Right lobe of liver (tissue), 6 donors: ENCODE measurements around the gene MPHOSPH9. TPM values are rescaled to one million over a fixed set of nuclear protein-coding genes. Genes with fewer than 3 reads are reported as not detected.

ENCODE experiments used
- ATAC-seq, 4 donors: fragments of 200-7000 bp; cut with Tn5 transposase; one replicate each; pipeline ENCODE4 v1.9.1; 2020; ENCODE audit warnings: mild to moderate bottlenecking in 4 of 4, moderate library complexity in 4 of 4
- DNase-seq, 3 donors: peaks; one replicate each; pipeline ENCODE4 v3.0.0-alpha.2; 2020
- H3K27ac ChIP-seq, 3 donors: fragments of 200-600 bp; one replicate each; pipeline ENCODE4 v1.8.0; 2022
- H3K27me3 ChIP-seq, 2 donors: fragments of 200-600 bp; one replicate each; pipeline ENCODE4 v1.8.0; 2022
- H3K36me3 ChIP-seq, 4 donors: fragments of 200-600 bp; sonication (generic) in 1 of 4; one replicate each; pipeline versions ENCODE4 v1.5.1 to v1.8.0; 2017 to 2022; ENCODE audit warnings: control low read depth in 1 of 4
- H3K4me1 ChIP-seq, 4 donors: fragments of 200-600 bp; sonication (generic) in 1 of 4; one replicate each; pipeline versions ENCODE4 v1.5.1 to v1.8.0; 2017 to 2022; ENCODE audit warnings: control low read depth in 1 of 4
- H3K4me3 ChIP-seq, 3 donors: fragments of 200-600 bp; one replicate each; pipeline ENCODE4 v1.8.0; 2022
- H3K9me3 ChIP-seq, 4 donors: fragments of 200-600 bp; sonication (generic) in 1 of 4; one replicate each; pipeline versions ENCODE4 v1.5.1 to v1.8.0; 2017 to 2022; ENCODE audit warnings: control low read depth in 1 of 4
- CTCF ChIP-seq, 4 donors: fragments of 200-600 bp in 3 of 4; fragments of 450-650 bp in 1 of 4; IDR thresholded peaks; one replicate each; pipeline versions ENCODE4 v1.5.1 to v1.8.0; 2016 to 2022; ENCODE audit warnings: antibody characterized with exemption in 4 of 4, mild to moderate bottlenecking in 2 of 4
- POLR2A ChIP-seq: fragments of 450-650 bp; IDR thresholded peaks from one replicate; pipeline ENCODE4 v1.6.1; 2017; ENCODE audit warnings: antibody characterized with exemption, mild to moderate bottlenecking
- WGBS: methylation state at CpG from one replicate; pipeline ENCODE4 v1.1.6; 2018; ENCODE audit warnings: low coverage, low lambda C conversion rate; ENCODE audit not compliant: insufficient coverage; ENCODE audit errors: missing lambda C conversion rate; 5-methylcytosine and 5-hydroxymethylcytosine counted together
- intact Hi-C, 2 donors: fragments of 100-400 bp; cut with DNase I; formaldehyde crosslinking; loops; one replicate each; pipeline versions ENCODE4 v1.11.2 to v1.14.1; 2022
- total RNA-seq, 6 experiments: library from RNA; depleted of rRNA in 2 of 6; stranded (reverse); fragments of >200 nt in 2 of 6; fragmentation: NEBNext Ultra II Directional in 3 of 6; extraction: Animal tissue kit (Norgen Biotek cat#: 25700) in 3 of 6; gene quantifications; one replicate each; pipeline versions ENCODE4 v1.1.0 to v1.2.4, GENCODE V29; 2016 to 2023
- donor health status: DM: no; HTN: yes; CAD: no.
- donor health status: DM: no; HTN: no; CAD: no.
- donor health status: DM: no; HTN: no; CAD: no.
- donor health status: DM: no; HTN: yes; CAD: no.
- donor health status: DM: no; HTN: yes; CAD: no.

The MPHOSPH9 gene
- total RNA-seq, 6 experiments from 2014 or later, result 14.5 to 25.7 (median 19.1) TPM

- no peak for DNase-seq
- intact Hi-C loops, result loop anchor here (10.0 kb wide), 2 partner anchors 80 to 90 kb away; no protein-coding TSS in a partner anchor
- TF ChIP-seq CTCF (IDR thresholded peaks at IDR 0.05), result no peak
- TF ChIP-seq POLR2A, result no peak
- Histone ChIP-seq H3K36me3 (no peaks in the 10 kb centered on the region), H3K4me3 (no peak overlapping the region), H3K27me3 (no peaks in the 10 kb centered on the region), H3K4me1 (peaks cover 3 to 70% (median 38%) of the 10 kb centered on the region in 4 donors), H3K27ac (no peak overlapping the region), H3K9me3 (no peaks in the 10 kb centered on the region)
- 63% methylated on average over 2 of the region's 2 CpGs for WGBS
- no peak for ATAC-seq
These were observed 87.7 kb downstream of the MPHOSPH9 start for GRCh38 chr12:123145211-123145610.

- no peaks in the 10 kb centered on the region for H3K9me3 ChIP-seq
- peaks cover 3 to 65% (median 39%) of the 10 kb centered on the region in 4 donors for H3K4me1 ChIP-seq
- H3K27me3 ChIP-seq, result no peaks in the 10 kb centered on the region
- DNase-seq (no peak), ATAC-seq (no peak)
- no peaks in the 10 kb centered on the region for H3K36me3 ChIP-seq
- H3K4me3 ChIP-seq, result no peak overlapping the region
- no peak for TF ChIP-seq POLR2A
- no peak for TF ChIP-seq CTCF (IDR thresholded peaks at IDR 0.05)
- WGBS, result 92% methylated on average over 3 of the region's 4 CpGs
- peak overlapping the region in 2 of 3 donors; percentile 9 to 78 for H3K27ac ChIP-seq
- intact Hi-C loops, result loop anchor here (5.0 to 10.0 kb wide), 3 partner anchors 47 to 89 kb away; no protein-coding TSS in a partner anchor
These were observed 89.0 kb downstream of the MPHOSPH9 start for GRCh38 chr12:123143736-123144461.

- H3K27ac ChIP-seq, result peak overlapping the region in 2 of 3 donors; percentile 9 to 78
- DNase-seq (peak in 1 of 3 donors; percentile 55), ATAC-seq (peak; percentile 4 to 54 (median 18))
- H3K36me3 ChIP-seq, result no peaks in the 10 kb centered on the region
- intact Hi-C loops, result loop anchor here (5.0 to 10.0 kb wide), 3 partner anchors 46 to 88 kb away; no protein-coding TSS in a partner anchor
- TF ChIP-seq POLR2A (no peak), CTCF (IDR thresholded peaks at IDR 0.05) (no peak)
- 73% methylated on average over 9 of the region's 11 CpGs for WGBS
- no peaks in the 10 kb centered on the region for H3K9me3 ChIP-seq
- no peak overlapping the region for H3K4me3 ChIP-seq
- H3K4me1 ChIP-seq, result peaks cover 3 to 57% (median 35%) of the 10 kb centered on the region in 4 donors
- H3K27me3 ChIP-seq, result no peaks in the 10 kb centered on the region
These were observed 89.8 kb downstream of the MPHOSPH9 start for GRCh38 chr12:123142921-123143735.

GRCh38 chr12:123142518-123142840 is 90.5 kb downstream of the MPHOSPH9 start:
- Histone ChIP-seq H3K36me3 (no peaks in the 10 kb centered on the region), H3K9me3 (no peaks in the 10 kb centered on the region), H3K27me3 (no peaks in the 10 kb centered on the region), H3K27ac (peak overlapping the region; percentile 9 to 78 (median 75)), H3K4me3 (no peak overlapping the region), H3K4me1 (peaks cover 3 to 51% (median 31%) of the 10 kb centered on the region in 4 donors)
- no peak for DNase-seq
- ATAC-seq, result no peak
- intact Hi-C loops, result loop anchor here (5.0 to 10.0 kb wide), 3 partner anchors 45 to 88 kb away; no protein-coding TSS in a partner anchor
- no peak for TF ChIP-seq CTCF (IDR thresholded peaks at IDR 0.05)
- TF ChIP-seq POLR2A, result no peak
- 42% methylated on average over 2 of the region's 5 CpGs for WGBS
